ENCODE results near the gene MPO.

DNA sequence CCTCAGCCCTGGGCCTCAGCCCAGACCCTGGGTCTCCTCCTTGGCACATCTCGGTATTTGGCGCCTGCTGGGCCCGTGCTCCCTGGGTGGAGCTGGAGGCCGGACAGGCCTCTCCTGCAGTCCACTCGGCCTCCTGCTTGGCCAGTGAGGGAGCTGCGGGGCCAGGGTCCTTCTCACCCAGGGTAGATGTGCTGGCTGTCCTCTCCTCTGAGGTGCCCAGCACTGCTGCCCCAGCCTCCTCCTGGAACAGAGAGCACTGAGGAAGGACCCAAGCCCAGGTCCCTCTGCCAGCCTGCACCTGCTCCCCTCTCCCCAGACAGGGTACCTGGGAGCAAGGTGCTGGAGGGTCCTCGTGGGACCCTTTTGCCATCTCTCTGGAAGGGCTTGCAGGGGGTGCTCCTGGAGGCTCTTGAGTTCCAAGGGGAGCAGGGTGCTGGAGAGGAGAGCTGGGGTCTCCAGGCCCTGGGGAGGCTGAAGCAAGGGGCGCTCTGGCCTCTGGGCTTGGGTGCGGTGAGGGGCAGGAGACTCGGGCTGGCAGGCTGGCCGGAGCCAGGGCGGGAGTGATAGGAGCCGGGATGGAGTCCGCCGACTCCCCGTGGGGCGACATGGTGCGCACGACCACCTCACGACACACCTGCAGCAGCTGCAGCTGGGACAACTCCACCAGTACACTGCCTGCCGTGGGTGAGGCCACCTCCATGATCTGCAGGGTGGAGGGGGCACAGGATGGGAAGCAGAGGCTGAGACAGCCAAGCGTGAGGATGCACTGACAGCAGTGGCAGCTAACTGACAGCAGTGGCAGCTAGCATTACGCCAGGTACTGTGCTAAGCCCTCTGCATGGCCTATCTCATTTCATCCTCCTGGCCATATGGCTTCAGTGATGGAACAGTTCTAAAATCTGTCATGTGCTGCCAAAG, 30.0 kb upstream of the MPO start:
- TF ChIP-seq, protein P1, sequence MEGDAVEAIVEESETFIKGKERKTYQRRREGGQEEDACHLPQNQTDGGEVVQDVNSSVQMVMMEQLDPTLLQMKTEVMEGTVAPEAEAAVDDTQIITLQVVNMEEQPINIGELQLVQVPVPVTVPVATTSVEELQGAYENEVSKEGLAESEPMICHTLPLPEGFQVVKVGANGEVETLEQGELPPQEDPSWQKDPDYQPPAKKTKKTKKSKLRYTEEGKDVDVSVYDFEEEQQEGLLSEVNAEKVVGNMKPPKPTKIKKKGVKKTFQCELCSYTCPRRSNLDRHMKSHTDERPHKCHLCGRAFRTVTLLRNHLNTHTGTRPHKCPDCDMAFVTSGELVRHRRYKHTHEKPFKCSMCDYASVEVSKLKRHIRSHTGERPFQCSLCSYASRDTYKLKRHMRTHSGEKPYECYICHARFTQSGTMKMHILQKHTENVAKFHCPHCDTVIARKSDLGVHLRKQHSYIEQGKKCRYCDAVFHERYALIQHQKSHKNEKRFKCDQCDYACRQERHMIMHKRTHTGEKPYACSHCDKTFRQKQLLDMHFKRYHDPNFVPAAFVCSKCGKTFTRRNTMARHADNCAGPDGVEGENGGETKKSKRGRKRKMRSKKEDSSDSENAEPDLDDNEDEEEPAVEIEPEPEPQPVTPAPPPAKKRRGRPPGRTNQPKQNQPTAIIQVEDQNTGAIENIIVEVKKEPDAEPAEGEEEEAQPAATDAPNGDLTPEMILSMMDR (IDR thresholded peaks at IDR 0.05; ENCODE audit: extremely low read depth in 1 of 2, insufficient read depth in 1 of 2, low read depth in 1 of 2, low read length in 2 of 2): no peak
- TF ChIP-seq POLR2A (IDR thresholded peaks at IDR 0.05; ENCODE audit: low read depth, low read length) (no peak), POLR2AphosphoS5 (IDR thresholded peaks at IDR 0.05; ENCODE audit: insufficient read depth, low read depth, low read length) (no peak), MYC (IDR thresholded peaks at IDR 0.05; ENCODE audit: low read depth, low read length) (no peak), EZH2 (IDR thresholded peaks at IDR 0.05; ENCODE audit: borderline replicate concordance, low read depth, low read length, severe bottlenecking) (no peak), GATA2 (IDR thresholded peaks at IDR 0.05; ENCODE audit: insufficient read depth, insufficient read length, low read depth, low read length) (no peak), JUN (IDR thresholded peaks at IDR 0.05; ENCODE audit: borderline replicate concordance, insufficient read depth, insufficient read length, low read depth) (no peak), FOS (IDR thresholded peaks at IDR 0.05; ENCODE audit: borderline replicate concordance, insufficient read depth, low read length) (no peak)
- TF ChIP-seq, protein P2, sequence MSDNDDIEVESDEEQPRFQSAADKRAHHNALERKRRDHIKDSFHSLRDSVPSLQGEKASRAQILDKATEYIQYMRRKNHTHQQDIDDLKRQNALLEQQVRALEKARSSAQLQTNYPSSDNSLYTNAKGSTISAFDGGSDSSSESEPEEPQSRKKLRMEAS (IDR thresholded peaks at IDR 0.05; ENCODE audit: insufficient read depth, insufficient read length): no peak

Measured in endothelial cell of umbilical vein (primary cell).